Measurements from ENCODE around the gene U2AF2. TPM values are rescaled to one million over a fixed set of nuclear protein-coding genes. Genes with fewer than 3 reads are reported as not detected.
A peak's percentile ranks its signal among the peaks of the same experiment; 100 is the strongest.

The U2AF2 gene
- total RNA-seq, 1 donor from 2014 or later = 202 TPM

DNA sequence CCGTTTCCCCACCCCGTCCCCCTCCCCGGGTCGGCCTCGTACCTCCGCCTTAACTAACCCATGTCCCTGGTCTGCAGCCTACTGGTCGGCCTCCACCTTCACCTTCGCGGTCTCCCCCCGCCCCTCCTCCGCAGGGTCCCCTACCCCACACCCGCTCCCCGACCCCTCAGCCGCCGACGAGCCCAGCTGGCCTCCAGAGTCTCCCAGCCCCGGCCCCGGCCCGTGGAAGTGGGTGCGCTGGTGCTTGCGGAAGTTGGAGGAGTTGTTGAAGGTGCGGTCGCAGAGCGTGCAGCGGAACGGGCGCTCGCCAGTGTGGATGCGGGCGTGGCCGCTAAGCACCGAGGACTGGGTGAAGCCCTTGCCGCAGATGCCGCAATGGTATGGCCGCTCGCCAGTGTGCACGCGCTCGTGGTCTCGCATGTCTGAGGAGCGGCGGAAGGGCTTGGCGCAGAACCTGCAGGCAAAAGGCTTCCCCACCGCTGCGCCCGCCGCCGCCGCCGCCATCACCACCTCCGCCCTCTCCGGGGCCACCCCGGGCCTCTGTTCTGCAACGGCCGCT, 33.1 kb upstream of the U2AF2 start:
- DNase-seq (ENCODE audit: low spot score) = no peak

- DNase-seq (ENCODE audit: low spot score) = no peak
Measured at GRCh38 chr19:55622242-55622969, 32.4 kb upstream of the U2AF2 start.

DNA sequence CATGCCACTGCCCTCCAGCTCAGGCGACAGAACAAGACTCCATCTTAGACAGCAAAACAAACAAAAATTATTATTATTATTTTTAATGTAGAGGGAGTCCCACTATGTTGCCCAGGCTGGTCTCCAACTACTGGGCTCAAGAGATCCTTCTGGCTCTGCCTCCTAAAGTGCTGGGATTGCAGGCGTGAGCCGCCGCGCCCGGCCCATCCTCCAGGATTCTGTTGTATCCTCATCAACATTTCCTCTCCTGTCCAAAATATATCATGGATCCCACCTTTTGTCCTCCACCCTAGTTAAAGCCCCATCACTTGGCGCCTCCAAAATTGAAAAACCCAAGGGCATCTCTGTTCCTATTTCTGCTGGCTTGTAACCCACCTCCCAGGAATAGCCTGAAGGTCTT, 31.7 kb upstream of the U2AF2 start:
- DNase-seq (ENCODE audit: low spot score) = no peak

DNA sequence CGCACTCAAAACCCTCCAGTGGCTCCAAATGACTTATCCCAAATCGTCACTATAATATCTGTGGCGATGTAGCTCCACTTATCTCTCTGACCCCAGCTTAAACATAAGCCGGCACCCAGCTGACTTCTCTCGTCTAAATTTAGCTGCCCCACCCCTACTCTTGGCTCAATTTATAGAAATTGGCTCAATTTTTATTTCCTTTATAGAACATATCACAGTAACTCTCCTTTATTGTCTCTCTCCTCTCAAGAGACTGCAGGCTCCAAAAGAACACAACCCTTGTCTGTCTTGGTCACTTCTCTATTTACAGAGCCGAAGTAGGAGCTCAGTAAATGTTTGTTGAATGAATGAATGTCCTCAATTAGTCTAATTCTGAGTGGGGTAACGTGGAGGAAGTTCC, 31.3 kb upstream of the U2AF2 start:
- no peak for DNase-seq (ENCODE audit: low spot score)

GRCh38 chr19:55624109-55625003, 30.5 kb upstream of the U2AF2 start, which contains the start of gene ZNF784:
Gene ZNF784 (minus strand): TSS chr19:55624566. CDS start chr19:55624561, 5 bp downstream.
- DNase-seq (ENCODE audit: low spot score) = peak; percentile 94

GRCh38 chr19:55625004-55625326, 29.9 kb upstream of the U2AF2 start:
- DNase-seq (ENCODE audit: low spot score) = no peak

DNA sequence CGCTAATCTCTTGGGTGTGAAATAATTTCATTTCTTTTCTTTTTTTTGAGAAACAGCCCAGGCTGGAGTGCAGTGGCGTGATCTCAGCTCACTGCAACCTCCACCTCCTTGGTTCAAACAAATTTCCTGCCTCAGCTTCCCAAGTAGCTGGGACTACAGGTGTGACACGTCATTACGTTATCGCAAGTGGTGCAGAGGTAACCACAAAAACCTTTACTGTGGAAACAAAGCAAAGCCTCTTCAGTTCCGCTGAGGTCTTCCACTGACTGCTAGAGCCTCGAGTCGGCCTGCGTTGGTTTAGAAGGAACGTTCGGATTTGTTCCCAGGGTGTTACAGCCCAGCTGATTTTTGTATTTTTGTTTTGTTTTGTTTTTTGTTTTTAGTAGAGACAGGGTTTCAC, 28.5 kb upstream of the U2AF2 start:
- no peak for DNase-seq (ENCODE audit: low spot score)

GRCh38 chr19:55632463-55632834, 22.4 kb upstream of the U2AF2 start:
- peak; percentile 95 for DNase-seq (ENCODE audit: low spot score)

GRCh38 chr19:55633861-55634260, 21.0 kb upstream of the U2AF2 start:
- no peak for DNase-seq (ENCODE audit: low spot score)

GRCh38 chr19:55635334-55635717, 19.5 kb upstream of the U2AF2 start:
- DNase-seq (ENCODE audit: low spot score) = no peak

DNA sequence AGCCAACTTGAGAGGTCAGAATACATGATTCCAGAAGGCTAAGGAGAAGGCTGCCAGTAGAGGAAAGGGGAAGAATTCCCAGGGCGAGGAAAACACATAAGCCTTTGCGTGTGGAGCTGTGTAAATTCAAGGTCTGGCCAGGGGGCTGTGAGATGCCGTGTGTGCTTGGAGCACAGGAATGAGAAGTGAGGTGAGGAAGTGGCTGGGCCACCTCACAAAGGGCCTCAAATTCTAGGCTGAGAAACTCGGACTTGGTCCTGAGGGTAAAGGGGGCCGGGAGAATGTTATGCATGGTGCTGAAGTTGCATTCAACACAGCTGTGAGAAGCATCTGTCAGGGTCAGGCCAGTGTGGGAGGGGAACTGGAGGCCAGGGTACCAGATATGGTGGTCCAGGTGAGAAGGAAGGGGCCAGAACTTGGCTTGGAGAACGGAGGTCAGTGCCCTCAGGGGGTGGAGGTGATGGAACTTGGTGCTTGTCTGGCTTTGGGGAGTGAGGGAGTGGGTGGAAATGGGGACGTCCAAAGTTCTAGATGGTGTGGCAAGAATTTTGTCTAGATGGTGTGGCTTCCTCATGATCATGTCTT, 18.9 kb upstream of the U2AF2 start:
- DNase-seq (ENCODE audit: low spot score) = no peak

DNA sequence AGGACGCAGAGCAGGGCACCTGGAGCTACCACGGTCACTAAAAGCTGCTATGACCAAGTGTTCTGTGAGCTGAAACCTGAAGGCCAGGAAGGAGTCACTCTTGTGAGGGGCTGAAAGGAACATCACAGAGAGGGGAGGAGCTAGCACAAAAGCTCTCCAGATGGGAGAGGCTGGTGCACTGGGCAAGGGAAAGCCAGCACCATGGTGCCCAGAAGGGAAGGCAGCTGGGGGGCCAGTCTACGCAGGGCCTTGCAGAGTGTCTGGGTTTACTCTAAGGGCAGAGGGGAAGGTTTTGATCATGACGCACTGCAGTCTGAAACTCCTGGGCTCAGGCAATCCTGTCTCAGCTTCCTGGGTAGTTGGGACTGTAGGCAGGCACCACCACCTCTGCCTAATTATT, 18.1 kb upstream of the U2AF2 start:
- DNase-seq (ENCODE audit: low spot score) = no peak

- DNase-seq (ENCODE audit: low spot score) = no peak
Measured at GRCh38 chr19:55637534-55637933, 17.3 kb upstream of the U2AF2 start.

GRCh38 chr19:55638864-55639359, 15.9 kb upstream of the U2AF2 start:
- no peak for DNase-seq (ENCODE audit: low spot score)

GRCh38 chr19:55640043-55640576, 14.7 kb upstream of the U2AF2 start:
- DNase-seq (ENCODE audit: low spot score) = peak; percentile 73

- peak; percentile 59 for DNase-seq (ENCODE audit: low spot score)
Measured at GRCh38 chr19:55640577-55641425, 14.0 kb upstream of the U2AF2 start, which contains the start of gene ZNF580. Gene ZNF580 (plus strand): TSS chr19:55641002. CDS start chr19:55642509, 1,507 bp downstream.

- DNase-seq (ENCODE audit: low spot score) = no peak
Measured at GRCh38 chr19:55641426-55642152, 13.2 kb upstream of the U2AF2 start.

GRCh38 chr19:55642153-55643002, 12.5 kb upstream of the U2AF2 start:
- DNase-seq (ENCODE audit: low spot score) = no peak

All from mucosa of gallbladder (tissue), 1 donor.